DMS153 treated with DMSO at 0.1 percent for 48 hours (cell line): Measurements from ENCODE around the gene OR4D1.

Experiments used
- DNase-seq: peaks from one replicate; lab custom pipeline; 2025; ENCODE audit not compliant: unreplicated experiment; lab: John Stamatoyannopoulos, UW

The OR4D1 gene

DNA sequence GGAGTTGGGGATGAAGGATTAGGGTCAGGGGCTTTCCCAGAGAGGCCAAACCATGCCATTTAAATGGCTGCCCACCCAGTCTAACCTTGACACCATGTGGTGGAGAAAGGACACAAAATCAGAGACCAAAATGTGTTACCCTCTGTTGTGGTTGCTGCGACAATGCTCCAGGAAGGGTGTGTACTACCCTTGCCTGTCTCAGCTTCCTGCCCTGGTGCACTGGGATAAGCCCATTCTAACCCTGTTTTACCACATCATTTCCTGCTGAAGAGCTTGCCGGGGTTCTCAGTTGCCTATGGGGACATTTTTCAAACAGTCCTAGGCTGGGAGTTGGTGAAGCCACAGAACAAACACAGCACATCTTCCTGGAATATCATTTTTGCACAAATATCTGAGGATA, 4.9 kb downstream of the OR4D1 start:
- DNase-seq: no peak

GRCh38 chr17:58153671-58154070, 5.5 kb downstream of the OR4D1 start:
- no peak for DNase-seq

DNA sequence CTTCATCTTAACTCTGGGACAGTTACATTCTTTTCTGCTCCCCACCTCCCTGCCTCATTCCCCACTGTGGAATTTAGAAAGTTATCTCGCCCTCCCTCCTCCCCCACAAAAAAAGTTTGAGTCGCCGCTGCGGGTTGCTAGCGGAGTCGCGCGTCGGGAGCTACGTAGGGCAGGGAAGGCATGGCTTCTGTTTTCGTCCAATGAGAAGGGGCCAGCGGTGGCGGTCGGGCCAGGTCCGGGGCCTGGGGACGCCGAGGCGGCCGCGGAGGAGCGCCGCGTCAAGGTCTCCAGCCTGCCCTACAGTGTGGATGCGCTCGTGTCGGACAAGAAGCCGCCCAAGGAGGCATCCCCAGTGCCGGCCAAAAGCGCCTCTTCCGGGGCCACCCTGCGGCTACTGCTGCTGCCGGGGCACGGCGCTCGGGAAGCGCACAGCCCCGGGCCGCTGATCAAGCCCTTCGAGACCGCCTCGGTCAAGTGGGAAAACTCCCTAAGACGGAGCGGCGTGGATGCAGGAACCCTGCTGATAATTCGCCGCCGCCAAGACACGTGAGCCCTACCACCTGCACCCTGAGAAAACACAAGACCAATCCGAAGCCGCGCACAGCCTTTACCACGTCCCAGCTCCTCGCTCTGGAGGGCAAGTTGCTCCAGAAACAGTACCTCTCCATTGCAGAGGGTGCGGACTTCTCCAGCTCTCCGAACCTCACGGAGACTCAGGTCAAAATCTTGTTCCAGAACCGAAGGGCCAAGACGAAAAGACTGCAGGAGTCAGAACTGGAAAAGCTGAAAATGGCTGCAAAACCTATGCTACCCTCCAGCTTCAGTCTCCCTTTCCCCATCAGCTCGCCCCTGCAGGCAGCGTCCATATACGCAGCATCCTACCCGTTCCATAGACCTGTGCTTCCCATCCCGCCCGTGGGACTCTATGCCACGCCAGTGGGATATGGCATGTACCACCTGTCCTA, 8.9 kb downstream of the OR4D1 start:
- peak; percentile 3 for DNase-seq

DNA sequence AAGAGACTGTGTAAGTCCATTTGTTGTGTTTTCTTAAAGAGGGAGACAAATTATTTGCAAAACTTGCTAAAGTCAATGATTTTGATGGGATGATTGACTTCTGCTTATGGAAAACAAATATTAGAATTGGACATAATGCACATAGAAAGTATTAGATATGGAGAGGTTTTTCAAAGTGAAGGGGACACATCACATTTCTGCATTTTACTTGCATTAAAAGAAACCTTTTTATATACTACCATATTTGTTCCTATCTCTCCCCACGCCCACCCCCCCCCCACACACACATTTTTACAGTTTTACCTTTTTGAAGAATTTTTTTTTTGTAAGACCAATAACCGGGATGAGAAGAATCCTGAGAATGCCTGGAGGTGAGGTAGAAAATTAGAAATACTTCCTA, 10.0 kb downstream of the OR4D1 start:
- no peak for DNase-seq

GRCh38 chr17:58161566-58161965, 13.4 kb downstream of the OR4D1 start:
- no peak for DNase-seq

GRCh38 chr17:58165981-58166380, 17.8 kb downstream of the OR4D1 start:
- DNase-seq: no peak

DNA sequence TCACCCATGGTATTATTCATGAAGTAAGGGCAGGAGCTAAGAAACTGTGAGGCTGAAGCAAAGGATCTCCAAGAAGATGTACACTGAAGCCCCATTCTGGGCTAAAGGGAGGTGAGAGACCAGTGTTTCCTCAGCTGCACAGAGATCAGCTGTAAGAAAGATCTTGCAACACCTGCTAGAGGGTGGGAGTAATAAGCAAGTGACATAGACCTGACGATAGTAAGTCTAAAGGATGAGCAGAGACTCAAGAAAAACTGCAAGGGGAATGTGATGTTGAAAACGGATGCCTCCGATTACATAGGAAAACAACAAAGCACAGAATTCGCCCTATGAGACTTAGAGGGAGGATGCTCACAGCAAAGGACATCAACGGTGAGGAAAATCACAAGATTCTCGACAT, 18.5 kb downstream of the OR4D1 start, which contains the start of gene OR4D2:
OR4D2 (plus strand) TSS at position 301 of the 400 bp plus-strand sequence. CDS start 2,674 bp downstream, outside the sequence.
- no peak for DNase-seq

DNA sequence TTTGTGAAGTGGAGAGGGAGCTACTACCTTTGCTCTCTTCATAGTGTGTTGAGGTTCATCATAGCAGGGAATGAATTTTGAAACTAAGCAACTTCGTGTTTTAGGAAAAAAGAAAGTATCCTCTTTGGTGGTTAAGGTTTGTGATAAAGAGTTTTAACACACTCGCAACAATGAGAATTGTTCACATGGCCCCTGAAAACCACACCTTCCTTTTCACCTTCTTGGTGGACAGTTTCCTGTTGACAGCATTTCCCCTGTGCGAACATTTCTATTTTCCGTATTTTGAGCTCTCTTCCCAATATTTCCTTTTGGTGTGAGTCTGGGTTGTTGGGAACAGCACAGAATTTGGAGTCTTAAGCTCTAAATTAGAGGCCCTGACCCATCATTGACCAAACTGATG, 22.4 kb downstream of the OR4D1 start:
- DNase-seq: no peak

GRCh38 chr17:58172369-58173071, 24.3 kb downstream of the OR4D1 start:
- DNase-seq: no peak

DNA sequence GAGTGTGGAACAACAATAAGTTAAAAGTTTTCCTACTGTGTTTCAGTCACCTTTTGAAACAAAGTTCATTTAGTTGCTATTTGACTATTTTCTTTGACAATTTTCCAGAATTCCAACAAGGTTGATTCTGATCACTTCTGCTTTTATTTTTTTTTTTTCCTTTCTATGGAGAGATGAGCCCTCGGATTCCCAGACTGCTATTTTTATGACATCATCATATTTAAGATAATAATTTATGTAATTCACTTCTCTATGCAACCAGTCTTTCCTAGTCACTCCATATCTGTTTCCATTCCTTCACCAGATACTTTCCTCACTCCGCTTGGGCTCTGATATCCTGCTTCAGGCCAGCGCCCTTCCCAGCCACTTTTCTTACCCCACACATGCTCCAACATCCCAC, 26.7 kb downstream of the OR4D1 start:
- DNase-seq: no peak

DNA sequence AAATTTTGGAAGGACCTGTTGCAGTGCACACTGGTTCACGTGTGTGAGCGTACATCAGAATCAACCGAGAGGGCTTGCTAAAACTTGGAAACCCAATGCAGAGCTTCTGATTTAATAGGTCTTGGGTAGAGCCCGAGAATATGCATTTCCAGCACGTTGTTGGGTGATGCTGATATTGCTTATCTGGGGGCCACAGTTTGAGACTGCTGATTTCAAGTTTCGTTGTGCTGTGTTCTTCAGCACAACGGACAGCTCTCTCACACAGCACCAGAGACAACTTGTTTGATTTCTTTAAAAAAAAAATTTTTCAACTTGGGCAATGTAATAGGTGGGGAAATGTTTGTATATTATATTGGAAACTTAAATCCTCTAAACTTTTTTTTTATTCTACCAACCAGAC, 28.0 kb downstream of the OR4D1 start:
- DNase-seq: no peak

GRCh38 chr17:58181796-58182195, 33.6 kb downstream of the OR4D1 start:
- no peak for DNase-seq

GRCh38 chr17:58183514-58183913, 35.3 kb downstream of the OR4D1 start:
- no peak for DNase-seq

DNA sequence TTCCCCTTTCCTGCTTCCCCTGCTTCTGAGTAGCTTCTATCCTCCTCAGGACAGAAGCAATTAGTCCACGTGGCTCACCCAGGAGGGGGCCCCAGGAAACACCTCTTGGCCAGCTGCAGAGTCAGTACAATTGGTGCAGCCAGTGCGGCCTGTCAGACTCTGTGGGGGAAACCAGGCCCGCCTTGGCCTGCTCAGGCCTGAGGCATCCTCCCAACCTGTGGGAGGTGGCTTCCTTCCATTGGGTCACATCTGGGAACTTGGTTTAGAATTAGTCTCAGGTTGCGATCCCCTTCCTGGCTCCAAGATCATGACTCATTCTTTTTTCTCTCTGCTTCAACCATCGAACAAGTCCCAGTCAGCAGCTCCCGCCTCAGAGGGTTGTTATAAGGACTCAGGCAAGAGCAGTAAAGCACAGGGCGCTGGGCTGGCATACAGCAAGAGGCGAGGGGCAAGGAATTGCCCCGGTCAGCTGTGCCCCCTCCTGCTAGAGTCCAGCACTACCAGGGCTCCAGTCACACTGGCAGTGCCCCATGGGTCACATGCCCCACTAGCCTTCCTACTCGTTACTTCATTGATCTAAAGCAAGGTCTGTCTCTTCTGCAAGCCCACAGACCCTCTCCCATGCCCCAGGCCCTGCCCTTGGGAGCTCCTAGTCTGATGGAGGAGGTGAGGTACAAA, 36.3 kb downstream of the OR4D1 start:
- no peak for DNase-seq

DNA sequence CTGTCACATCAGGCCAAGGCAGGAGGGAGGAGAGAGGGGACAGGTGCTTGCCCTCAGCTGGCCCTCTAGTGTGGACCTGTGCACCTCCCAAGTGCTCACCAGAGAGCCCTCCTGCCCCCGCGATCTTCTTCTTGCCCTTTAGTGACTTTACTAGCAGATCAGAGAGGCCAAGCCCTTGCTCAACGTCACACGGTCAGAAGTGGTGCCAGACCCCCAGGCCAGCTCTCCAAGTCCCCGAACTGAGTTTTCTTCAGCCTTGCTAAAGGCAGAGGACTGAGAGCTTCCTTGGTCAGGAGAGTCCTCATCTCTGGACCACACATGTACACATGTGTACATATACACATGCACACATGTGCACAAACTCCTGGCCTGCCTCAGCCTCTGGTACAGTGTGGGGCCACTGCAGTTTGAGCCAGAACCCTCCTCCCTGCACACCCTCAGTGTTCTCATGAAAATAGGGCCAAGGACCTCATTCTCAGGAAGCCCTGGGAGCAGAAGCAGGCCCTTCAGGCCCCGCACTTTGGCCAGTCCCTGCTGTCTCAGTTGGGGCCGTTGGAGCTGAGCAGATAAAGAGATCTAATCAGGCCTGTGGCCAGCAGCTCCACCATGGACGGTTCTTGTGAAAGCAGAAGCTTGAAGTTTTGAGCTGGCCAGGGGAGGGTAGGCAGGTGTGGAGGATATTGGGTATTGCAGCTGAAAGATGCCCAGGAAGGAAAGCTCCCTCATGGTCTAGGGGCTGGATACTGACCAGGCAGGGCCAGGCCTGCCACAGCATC, 37.0 kb downstream of the OR4D1 start:
- DNase-seq: no peak

GRCh38 chr17:58186591-58186990, 38.4 kb downstream of the OR4D1 start:
- DNase-seq: no peak

GRCh38 chr17:58187063-58187462, 38.9 kb downstream of the OR4D1 start:
- DNase-seq: no peak

DNA sequence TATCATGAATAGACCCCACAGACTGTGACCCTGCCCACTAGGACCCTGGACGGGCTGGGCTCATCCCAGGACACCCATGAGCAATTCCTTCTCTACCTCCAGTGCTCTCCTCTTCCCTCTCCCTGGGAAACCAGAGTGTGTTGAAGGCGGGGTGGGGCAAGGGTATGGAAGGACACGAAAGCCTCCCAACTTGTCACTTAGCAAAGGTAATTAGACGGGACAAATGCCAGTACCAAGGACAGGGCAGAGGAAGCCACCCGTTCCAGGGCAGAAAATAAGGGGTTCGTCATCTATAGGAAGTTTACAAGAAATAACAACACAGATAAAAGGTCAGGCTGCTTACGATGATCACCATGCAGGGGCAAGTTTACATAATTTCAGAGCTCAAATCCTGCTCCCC, 39.5 kb downstream of the OR4D1 start:
- no peak for DNase-seq

DNA sequence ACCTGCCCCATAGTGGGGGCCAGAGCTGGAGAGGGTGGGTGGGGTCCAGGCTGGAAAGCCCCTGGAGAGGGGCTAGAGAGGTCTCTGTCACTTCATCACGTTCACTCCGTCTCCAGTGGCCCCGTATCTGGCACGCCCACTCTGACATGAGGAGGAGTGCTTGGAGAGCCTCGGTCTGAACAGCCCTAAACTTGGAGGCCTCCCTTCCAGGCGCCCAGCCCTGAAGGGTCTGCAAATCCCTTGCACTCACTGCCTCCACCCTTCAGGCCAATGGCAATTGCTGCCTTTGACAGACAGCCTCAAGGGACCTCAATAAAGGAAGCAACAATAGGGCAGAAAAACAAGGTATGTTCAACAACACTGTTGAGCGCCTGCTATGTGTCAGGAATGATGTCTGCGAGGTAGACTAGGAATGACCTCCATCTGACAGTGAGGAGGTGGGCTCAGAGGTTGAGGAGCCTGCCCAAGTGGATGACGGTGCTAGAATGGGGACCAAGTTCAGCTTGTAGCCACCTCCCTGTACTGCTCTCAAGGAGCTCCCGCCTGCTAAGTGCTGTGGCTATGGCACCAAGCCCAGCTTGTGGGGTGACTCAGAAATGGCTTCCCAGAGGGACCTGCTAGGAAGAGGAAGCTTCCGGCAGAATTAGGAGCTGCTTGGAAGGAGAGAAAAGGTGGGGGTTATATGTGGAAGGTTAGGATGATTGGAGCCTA, 41.4 kb downstream of the OR4D1 start:
- no peak for DNase-seq

GRCh38 chr17:58191241-58191896, 43.2 kb downstream of the OR4D1 start:
- DNase-seq: no peak
